ENCODE measurements around the gene VPS25.

The VPS25 gene

GRCh38 chr17:42821176-42821575 lies 47.9 kb downstream of the VPS25 start:
- no peak overlapping the region for H3K4me3 ChIP-seq (ENCODE audit: low read length)
- DNase-seq (ENCODE audit: low read depth, low spot score), result no peak

GRCh38 chr17:42827472-42827871 lies 54.2 kb downstream of the VPS25 start:
- no peak for DNase-seq (ENCODE audit: low read depth, low spot score)
- H3K4me3 ChIP-seq (ENCODE audit: low read length), result no peak overlapping the region
